Vein endothelial cell (primary cell): ENCODE measurements around the gene ERCC4. TPM values are rescaled to one million over a fixed set of nuclear protein-coding genes. Genes with fewer than 3 reads are reported as not detected.

Experiments
- total RNA-seq: library from RNA; depleted of rRNA; stranded (reverse); fragments of >200 nt; gene quantifications from 2 replicates; pipeline ENCODE4 v1.2.3, GENCODE V29; 2012

ERCC4 gene
- 10.1 and 10.9 TPM in 2 replicates for total RNA-seq

GRCh38 chr16:13919683-13920509, at the start of gene ERCC4:
Gene ERCC4, plus strand, starts transcription at chr16:13920154. Its CDS starts 12 bp downstream, at chr16:13920166.

Other genes starting within 250 kb of the ERCC4 start
- 23.2 and 27.3 TPM in 2 replicates for gene MRTFB, start 151.2 kb downstream of the ERCC4 start, total RNA-seq